WERI-Rb-1 (cell line): ENCODE results near the gene STXBP3.

Experiments used
- DNase-seq: peaks from one replicate; pipeline ENCODE4 v3.0.0-alpha.2; 2020
- H3K27ac ChIP-seq: fragments of 250-450 bp; sonication (Bioruptor Pico); 2 replicates; pipeline ENCODE4 v1.5.1; 2020; ENCODE audit warnings: mild to moderate bottlenecking, moderate library complexity
- H3K27me3 ChIP-seq: fragments of 250-450 bp; sonication (Bioruptor Pico); 2 replicates; pipeline ENCODE4 v1.5.1; 2021; ENCODE audit warnings: mild to moderate bottlenecking, low read depth, moderate library complexity; ENCODE audit not compliant: insufficient read depth, severe bottlenecking
- H3K36me3 ChIP-seq: fragments of 250-450 bp; sonication (Bioruptor Pico); 2 replicates; pipeline ENCODE4 v1.5.1; 2020; ENCODE audit warnings: mild to moderate bottlenecking, moderate library complexity
- H3K4me3 ChIP-seq: 2 replicates; pipeline ENCODE4 v1.5.1; 2011; ENCODE audit warnings: low read depth, mild to moderate bottlenecking, control low read depth, low read length
- H3K9me3 ChIP-seq: fragments of 250-450 bp; sonication (Bioruptor Pico); 2 replicates; pipeline ENCODE4 v1.5.1; 2021; ENCODE audit warnings: mild to moderate bottlenecking, moderate library complexity; ENCODE audit not compliant: severe bottlenecking
- CTCF ChIP-seq: IDR thresholded peaks from 2 replicates; pipeline ENCODE4 v1.5.1; 2011; ENCODE audit warnings: low read depth, mild to moderate bottlenecking, control low read depth, inconsistent platforms, low read length

The STXBP3 gene

GRCh38 chr1:108828074-108828961, 81.8 kb downstream of the STXBP3 start:
- no peaks in the 10 kb centered on the region for H3K36me3 ChIP-seq
- no peak overlapping the region for H3K4me3 ChIP-seq
- H3K9me3 ChIP-seq: no peaks in the 10 kb centered on the region
- H3K27ac ChIP-seq: no peak overlapping the region
- TF ChIP-seq CTCF: peak; percentile 88
- no peaks in the 10 kb centered on the region for H3K27me3 ChIP-seq
- peak; percentile 86 for DNase-seq

GRCh38 chr1:108829498-108829916, 83.0 kb downstream of the STXBP3 start:
- no peaks in the 10 kb centered on the region for H3K27me3 ChIP-seq
- H3K27ac ChIP-seq: no peak overlapping the region
- no peak for DNase-seq
- H3K36me3 ChIP-seq: no peaks in the 10 kb centered on the region
- no peak overlapping the region for H3K4me3 ChIP-seq
- TF ChIP-seq CTCF: no peak
- no peaks in the 10 kb centered on the region for H3K9me3 ChIP-seq

GRCh38 chr1:108830119-108831008, 83.9 kb downstream of the STXBP3 start:
- TF ChIP-seq CTCF: no peak
- no peaks in the 10 kb centered on the region for H3K27me3 ChIP-seq
- no peak overlapping the region for H3K4me3 ChIP-seq
- no peaks in the 10 kb centered on the region for H3K9me3 ChIP-seq
- no peak for DNase-seq
- no peak overlapping the region for H3K27ac ChIP-seq
- no peaks in the 10 kb centered on the region for H3K36me3 ChIP-seq

- TF ChIP-seq CTCF: no peak
- Histone ChIP-seq H3K9me3 (no peaks in the 10 kb centered on the region), H3K27me3 (no peaks in the 10 kb centered on the region), H3K27ac (no peak overlapping the region), H3K36me3 (no peaks in the 10 kb centered on the region), H3K4me3 (no peak overlapping the region)
- DNase-seq: no peak
Measured at GRCh38 chr1:108831225-108831624, 84.8 kb downstream of the STXBP3 start.

- H3K36me3 ChIP-seq: no peaks in the 10 kb centered on the region
- no peaks in the 10 kb centered on the region for H3K27me3 ChIP-seq
- no peaks in the 10 kb centered on the region for H3K9me3 ChIP-seq
- no peak for TF ChIP-seq CTCF
- H3K4me3 ChIP-seq: no peak overlapping the region
- no peak for DNase-seq
- no peak overlapping the region for H3K27ac ChIP-seq
Measured at GRCh38 chr1:108832929-108833328, 86.5 kb downstream of the STXBP3 start.
